CMK (cell line): ENCODE data around the gene WDR86.

Experiments
- DNase-seq: peaks from one replicate; pipeline ENCODE4 v3.0.0-alpha.2; 2010; ENCODE audit warnings: low read depth

WDR86 gene

GRCh38 chr7:151379193-151379520 lies 30.7 kb downstream of the WDR86 start:
- no peak for DNase-seq

DNA sequence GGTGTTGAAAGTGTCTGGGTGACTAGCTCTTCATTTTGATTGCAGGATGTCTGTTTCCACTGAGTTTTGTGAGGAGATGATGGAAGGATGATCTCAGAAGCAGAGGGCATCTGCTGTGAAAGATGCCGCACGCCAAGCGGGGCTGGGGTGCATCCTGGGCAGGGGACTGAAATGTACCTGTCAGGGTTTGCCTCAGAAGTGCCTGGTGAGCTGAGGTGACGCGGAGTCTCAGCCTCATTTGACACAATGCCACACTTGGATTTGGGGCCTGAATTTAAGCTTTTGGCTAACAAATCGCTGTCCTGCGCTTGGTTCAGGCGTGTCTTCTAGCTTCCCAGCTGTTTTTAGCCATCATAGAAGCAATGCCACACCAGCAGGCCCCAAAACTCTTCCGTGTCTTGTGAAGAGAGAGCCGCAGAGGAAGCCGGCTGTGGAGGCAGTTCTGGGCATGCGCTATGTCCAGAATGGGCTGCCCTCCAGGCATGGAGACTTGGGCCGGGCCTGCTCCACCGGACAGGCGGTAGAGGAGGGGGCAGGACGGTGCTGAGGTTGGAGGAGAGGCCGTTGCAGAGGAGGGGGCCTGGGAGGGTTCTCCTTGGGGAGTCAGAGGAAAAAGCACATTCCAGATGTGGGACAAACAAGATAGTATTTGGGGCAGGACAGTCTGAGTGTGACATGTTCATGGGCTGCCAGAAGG lies 31.2 kb downstream of the WDR86 start:
- no peak for DNase-seq

GRCh38 chr7:151378011-151378410 lies 31.8 kb downstream of the WDR86 start:
- DNase-seq: no peak

DNA sequence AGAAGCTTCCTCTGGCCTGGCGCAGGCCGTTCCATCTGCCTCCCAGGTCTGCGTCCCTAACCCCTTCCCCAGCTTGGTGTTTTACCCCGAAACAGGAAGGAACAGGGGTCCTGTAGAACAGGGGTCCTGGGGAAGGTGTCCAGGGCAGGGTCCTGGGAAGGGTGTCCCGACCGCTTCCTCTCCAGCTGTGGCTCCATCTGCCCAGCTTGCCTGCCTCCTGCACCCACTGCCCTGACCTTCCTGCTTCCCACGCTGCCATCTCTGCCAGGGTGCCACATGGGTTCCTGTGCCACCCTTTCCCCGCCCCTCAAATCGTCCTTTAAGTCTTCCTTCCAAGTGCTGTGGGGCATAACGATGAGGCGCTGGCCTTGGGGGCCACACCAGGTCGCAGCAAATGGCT lies 32.4 kb downstream of the WDR86 start:
- no peak for DNase-seq

GRCh38 chr7:151376218-151376902 lies 33.5 kb downstream of the WDR86 start:
- no peak for DNase-seq

GRCh38 chr7:151375530-151376217 lies 34.2 kb downstream of the WDR86 start:
- DNase-seq: no peak

DNA sequence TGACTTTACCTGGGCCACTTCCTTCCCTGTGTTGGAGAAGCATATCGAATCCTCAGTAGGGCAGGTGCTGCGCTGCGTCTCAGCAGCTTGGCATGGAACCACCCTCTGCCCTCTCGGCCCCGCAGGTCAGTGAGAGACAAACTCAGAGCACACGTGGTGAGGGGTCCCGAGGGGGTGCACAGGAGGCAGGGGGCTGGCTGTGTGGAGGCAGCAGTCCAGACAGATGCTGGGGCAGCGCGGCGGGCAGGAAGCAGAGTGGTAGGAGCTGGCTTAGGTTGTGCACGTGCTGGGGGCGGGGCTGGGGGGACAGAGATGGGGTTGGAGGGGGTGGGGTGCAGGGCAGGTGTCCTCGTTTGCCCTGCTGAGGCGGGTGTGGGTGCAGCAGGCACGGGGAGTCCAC lies 35.1 kb downstream of the WDR86 start:
- DNase-seq: no peak

DNA sequence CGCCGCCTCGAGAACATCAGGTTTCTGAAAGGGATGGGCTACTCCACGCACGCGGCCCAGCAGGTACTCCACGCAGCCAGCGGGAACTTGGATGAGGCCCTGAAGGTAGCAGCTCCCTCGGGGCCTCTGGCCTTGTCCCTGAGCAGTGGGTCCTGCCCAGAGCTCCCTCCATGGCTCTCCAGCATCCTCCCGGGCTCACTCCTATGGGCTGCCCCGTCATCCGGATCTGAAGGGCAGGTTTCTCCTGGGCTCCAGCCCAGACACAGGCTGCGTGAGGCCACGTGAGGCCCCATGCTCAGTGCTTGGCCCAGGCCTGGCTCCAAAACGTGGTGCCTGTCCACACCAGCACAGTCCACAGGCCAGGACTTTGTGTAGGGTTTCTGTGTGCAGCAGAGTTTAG lies 35.7 kb downstream of the WDR86 start:
- no peak for DNase-seq

- DNase-seq: no peak
Measured at GRCh38 chr7:151373599-151373998, 36.2 kb downstream of the WDR86 start.

DNA sequence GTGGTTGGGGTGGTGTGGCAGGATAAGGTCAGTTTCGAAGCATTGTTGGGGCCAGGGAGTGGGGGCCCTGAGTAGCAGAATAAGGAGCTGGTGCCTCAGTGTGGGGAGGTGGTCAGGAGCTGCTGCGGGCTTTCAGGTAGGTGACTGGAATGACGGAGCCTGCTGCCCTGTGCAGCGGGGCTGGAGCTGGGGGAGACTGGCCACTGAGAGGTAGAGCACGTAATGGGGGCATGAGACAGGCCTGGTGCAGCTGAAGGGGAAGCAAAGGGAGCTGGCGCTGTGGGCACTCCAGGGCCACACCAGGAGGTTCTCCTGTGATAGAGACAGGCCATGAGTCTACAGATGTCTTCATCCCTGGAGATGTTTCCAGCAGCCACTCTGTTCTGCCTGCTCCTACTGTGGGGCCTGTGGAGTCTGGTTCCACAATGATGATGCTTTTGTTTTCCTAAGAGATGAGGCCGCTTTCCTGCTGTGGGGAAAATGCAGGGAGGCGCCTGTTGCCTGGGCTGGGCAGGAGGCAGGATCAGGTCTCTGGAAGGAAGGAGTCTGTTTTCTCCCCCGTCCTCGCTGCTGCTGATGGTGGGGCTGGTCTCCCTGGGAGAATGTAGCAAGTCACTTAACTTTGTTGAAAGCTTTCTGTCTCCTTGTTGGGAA lies 37.1 kb downstream of the WDR86 start:
- DNase-seq: no peak

GRCh38 chr7:151371266-151371665 lies 38.6 kb downstream of the WDR86 start:
- DNase-seq: no peak

GRCh38 chr7:151368136-151368571 lies 41.7 kb downstream of the WDR86 start:
- peak; percentile 24 for DNase-seq

DNA sequence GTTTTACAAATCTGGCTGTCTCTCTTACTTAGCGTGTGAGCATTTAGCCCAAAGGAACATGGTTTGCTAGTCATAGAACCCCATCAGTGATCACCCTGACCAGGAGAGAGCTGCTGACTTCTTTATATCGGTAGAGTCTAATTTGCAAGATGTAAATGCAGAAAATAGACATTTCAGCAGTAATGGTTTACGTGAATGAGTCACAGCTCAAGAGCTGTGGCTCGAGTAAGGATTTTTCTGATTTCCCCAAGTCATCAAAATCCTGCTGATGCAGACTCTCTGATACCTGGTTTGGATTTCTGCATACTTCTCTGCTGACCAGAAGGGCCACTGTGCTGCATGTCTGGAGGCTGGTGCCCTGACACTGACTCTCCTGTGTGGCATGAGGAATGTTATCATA lies 42.6 kb downstream of the WDR86 start:
- no peak for DNase-seq

DNA sequence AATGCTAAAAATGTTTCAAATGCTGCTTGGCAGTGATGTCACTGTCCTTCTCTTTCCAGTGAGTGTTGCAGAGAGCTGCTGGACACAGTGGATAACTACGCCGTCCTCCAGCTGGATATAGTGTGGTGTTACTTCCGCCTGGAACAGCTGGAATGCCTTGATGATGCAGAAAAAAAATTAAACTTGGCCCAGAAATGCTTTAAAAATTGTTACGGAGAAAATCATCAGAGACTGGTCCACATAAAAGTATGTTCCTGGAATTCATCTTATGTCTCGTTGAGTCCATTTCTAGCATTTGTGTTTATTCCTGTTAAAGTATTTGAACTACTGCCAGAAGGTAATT lies 43.0 kb downstream of the WDR86 start:
- DNase-seq: no peak

DNA sequence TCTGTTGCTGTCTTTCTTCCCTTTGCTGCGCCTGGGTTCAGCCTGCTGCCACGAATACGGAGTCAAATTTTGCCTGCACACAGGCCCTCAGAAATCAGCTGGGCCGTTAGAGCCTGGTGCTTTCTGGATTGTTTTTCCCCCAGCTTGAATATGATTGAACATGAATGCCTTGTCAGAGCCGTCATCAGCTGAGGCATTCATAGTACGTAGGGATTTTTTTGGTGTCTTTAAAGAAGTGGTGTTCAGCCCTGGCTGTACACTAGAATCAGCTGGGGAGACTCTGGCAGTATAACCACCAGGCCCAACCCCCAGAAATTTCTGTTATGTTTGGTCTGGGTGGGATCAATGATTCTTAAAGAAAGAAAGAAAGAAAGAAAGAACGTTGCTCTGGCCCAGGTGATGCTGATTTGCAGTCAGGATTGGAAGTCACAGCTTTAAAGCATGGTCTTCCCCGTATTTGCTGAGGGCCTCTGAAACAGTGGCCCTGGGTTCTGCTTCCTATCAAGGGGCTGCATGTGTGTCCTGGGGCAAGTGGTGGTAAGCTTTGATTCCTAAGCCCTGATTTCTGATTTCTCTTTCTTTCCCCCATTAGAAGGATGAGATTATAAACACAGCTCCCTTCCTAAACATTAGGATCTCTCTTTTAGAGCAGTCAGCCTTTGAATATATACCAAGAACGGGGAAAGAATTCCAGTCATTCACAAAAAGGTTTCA lies 43.5 kb downstream of the WDR86 start:
- DNase-seq: no peak

- no peak for DNase-seq
Measured at GRCh38 chr7:151363182-151363581, 46.7 kb downstream of the WDR86 start.

GRCh38 chr7:151361193-151361959 lies 48.5 kb downstream of the WDR86 start:
- no peak for DNase-seq

- DNase-seq: no peak
Measured at GRCh38 chr7:151352512-151352911, 57.3 kb downstream of the WDR86 start.

- DNase-seq: no peak
Measured at GRCh38 chr7:151351967-151352366, 57.9 kb downstream of the WDR86 start.

DNA sequence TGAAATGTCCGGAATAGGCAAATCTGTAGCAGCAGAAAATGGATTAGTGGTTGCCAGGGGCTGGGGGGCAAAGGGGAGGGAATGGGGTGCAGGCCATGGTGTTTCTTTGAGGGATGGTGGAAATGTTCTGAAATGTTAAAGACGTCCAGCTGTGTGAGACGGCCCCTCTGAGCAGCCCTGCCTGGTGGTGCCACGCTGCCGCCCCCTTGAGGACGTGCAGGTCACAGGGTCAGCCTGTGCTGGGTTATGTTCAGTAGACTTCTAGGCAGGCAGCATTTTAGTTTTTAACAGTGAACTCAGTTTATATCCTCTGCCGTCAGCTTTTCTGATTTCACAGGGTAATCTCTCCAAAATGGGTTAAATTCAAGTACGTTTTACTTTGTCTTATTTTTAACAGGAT lies 58.8 kb downstream of the WDR86 start:
- peak; percentile 15 for DNase-seq

- DNase-seq: no peak
Measured at GRCh38 chr7:151349507-151349853, 60.4 kb downstream of the WDR86 start.

- no peak for DNase-seq
Measured at GRCh38 chr7:151348970-151349369, 60.9 kb downstream of the WDR86 start.
